ENCODE measurements around the gene SEPTIN10.

The SEPTIN10 gene

DNA sequence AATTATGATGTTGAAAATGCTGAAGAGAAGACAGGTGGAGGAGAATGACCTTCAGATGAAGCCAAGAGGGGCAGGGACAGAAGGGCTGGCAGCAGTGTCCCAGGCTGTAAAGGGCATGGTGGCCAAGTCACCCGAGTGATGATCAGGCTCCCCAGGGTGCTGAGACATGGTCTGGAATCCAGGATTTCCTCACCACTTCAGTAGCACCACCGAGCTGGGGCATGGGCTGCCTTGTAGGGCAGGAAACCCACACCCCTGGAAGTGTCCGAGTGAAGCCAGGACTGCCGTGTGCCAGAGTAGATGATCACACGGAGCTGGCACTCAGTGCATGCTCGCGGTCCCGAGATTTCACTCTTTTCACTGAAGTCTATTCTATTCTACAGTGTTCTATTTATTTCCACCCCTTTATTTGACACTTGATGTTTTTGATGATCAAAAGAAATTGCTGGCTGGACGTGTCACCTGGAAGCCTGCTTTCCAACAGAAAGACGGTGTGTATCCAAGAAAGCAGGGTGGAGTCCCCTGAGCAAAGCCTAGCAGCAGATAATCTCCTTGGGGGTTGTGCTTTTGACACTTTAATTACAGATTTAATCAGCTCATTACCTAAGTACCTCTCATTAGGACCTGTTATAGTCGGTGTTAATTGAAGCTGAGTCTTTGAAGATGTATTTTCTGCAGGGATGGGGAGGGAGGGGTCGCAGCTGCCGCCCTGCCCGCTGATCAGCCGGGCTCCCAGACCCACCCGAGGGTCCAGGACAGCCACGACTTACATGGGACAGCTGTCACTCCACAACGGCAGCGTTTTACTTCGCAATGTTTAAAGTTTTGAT lies 92.3 kb downstream of the SEPTIN10 start:
- DNase-seq, result no peak

GRCh38 chr2:109519513-109519912 lies 94.3 kb downstream of the SEPTIN10 start:
- DNase-seq, result no peak

GRCh38 chr2:109517118-109517889 lies 96.5 kb downstream of the SEPTIN10 start:
- no peak for DNase-seq

DNA sequence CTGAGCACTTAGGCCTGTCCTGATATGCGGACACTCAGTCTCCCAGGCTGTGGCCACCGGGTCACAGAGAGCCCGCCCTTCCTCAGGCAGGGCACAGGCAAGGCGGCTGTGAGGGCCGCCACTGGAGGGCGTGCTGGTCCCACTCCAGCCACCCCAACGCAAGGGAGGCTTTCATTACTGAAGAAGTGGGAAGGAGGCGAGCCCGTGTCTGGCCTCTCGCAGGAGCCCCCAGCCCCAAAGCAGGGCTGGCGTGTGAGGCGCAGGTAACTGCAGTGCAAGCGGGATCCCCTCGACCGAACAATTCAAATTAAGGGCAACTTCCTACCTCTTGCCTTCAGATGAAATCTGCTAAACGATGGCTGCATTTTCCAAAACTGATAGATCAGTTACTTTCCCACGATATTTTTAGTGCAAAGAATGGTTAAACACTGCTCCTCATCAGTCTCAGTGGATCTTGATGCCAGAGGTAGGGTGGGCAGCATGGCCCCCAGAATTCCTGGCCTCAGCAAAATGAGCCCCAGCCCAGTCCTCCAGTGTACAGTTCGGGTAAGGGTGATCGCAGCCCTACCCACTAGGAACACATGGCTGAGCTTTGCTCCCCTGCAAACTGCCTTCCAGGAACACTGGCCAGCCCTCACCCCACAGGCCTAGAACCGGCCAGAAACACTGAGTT lies 97.2 kb downstream of the SEPTIN10 start:
- no peak for DNase-seq

DNA sequence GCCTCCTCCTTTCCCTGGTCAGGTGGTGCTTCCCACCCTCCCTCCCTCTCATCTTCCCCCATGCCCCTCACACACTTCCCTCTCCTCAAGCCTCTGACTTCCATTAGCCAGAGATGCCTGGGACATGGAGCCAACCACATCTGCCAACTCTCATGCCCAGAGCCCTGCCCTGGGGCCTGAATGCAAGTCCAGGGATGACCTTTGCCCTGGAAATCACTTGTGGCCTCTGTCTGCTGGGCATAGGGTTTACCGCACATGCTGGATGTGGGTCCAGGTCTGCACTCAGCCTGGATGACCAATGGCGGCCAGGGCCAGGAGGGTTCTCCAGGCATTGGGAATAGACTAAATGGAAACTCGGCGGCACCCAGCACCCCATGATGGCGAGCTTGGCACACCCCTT lies 98.9 kb downstream of the SEPTIN10 start:
- DNase-seq, result no peak

- no peak for DNase-seq
Observed at GRCh38 chr2:109513749-109514588, 99.8 kb downstream of the SEPTIN10 start.

GRCh38 chr2:109513230-109513629 lies 100.5 kb downstream of the SEPTIN10 start:
- DNase-seq, result no peak

GRCh38 chr2:109512076-109512475 lies 101.7 kb downstream of the SEPTIN10 start:
- DNase-seq, result no peak

GRCh38 chr2:109511168-109511567 lies 102.6 kb downstream of the SEPTIN10 start:
- no peak for DNase-seq

- no peak for DNase-seq
Observed at GRCh38 chr2:109510136-109511028, 103.4 kb downstream of the SEPTIN10 start.

GRCh38 chr2:109508556-109508955 lies 105.2 kb downstream of the SEPTIN10 start:
- no peak for DNase-seq

DNA sequence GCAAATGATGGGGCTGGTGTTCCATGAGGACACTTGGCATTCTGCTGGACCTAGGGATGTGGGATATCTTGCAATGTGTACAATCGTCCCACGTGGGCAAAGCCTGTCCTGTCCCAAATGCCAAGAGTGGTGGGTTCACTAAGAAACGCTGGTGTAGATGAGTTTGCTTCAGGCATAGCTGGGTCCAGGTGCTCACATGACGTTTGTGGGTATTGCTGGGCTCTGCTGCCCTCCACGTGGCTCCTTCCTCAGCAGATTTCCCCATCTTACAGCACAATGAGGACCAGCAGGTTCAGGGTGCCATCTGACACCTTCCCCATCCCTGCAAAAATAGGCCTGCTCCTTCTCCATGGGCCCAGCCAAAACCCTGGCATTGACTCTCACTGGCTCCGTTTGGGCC lies 105.9 kb downstream of the SEPTIN10 start:
- DNase-seq, result no peak

DNA sequence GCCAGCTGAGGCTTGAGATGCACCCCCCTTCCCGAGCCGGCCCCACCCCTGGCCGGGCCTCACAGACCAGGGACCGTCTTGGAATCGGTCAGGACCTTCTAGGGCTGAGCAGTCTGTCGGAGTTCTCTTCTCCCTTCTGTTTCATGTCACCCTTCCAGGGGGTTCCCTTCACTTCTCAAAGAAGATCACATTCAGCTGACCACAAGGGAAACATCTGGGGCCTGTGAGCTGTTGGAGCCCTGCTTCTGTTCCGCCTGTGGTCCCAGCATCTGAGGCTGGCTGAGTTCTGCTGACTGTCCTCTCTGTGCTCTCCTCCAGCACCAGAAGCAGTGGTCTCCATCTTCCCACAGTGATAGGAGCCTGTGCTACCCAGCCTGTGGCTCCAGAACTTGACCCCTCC lies 106.5 kb downstream of the SEPTIN10 start:
- no peak for DNase-seq

- DNase-seq, result no peak
Observed at GRCh38 chr2:109503191-109503590, 110.6 kb downstream of the SEPTIN10 start.

DNA sequence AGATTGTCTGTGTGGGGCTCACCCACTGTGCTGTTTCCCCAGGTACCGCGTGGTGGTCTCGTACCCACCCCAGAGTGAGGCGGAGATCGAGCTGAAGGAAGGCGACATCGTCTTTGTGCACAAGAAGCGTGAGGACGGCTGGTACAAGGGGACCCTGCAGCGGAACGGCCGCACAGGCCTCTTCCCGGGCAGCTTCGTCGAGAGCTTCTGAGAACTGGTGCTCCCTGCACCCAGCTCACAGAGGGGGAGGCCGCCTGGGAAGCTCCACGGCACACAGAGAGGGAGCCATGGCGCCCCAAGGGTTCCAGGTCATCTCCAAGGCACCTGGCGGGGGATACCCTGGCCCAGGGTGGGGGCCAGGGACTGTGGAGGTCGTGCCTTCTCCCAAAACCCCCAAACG lies 112.3 kb downstream of the SEPTIN10 start:
- DNase-seq, result no peak

- DNase-seq, result no peak
Observed at GRCh38 chr2:109500910-109501309, 112.9 kb downstream of the SEPTIN10 start.

DNA sequence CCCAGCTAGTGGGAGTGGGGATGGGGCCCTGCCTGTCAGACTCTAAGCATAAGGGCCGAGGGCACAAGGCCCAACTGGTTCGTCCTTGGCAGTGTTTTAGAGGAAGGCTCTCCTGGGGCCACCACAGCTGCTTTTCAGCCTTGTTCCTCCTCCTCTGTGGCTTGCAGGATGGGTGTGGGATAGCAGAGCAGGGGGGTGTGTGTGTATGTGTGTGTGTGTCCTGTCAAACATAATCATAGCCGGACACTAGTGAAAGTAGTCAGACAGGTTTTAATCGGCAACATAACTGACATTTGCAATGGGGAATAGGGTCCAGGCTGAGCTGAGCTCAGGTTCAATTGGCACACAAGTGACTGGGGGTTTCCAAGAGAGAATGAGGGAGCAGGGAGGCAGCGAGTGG lies 114.2 kb downstream of the SEPTIN10 start:
- no peak for DNase-seq

DNA sequence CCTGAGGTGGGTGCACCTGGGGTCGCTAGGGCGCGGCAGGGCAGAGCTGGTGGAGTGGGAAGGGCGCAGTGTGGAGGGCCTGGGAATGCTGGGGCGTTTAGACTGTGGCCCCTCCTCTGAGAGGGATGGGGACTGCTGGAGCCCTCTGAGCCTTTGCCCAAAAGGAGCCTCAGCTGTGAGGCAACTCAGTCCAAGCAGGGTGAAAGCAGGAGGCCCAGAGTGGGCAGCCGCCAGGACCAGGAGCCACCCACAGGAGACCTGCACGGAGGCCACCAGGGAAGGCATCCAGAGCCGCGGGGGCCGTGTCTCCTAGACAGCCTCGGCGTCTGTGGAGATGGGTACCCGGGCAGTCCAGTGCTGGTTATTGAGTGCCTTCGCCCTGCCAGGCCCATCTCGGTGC lies 114.9 kb downstream of the SEPTIN10 start:
- DNase-seq, result no peak

GRCh38 chr2:109497911-109498870 lies 115.6 kb downstream of the SEPTIN10 start:
- DNase-seq, result peak; percentile 42 to 70

DNA sequence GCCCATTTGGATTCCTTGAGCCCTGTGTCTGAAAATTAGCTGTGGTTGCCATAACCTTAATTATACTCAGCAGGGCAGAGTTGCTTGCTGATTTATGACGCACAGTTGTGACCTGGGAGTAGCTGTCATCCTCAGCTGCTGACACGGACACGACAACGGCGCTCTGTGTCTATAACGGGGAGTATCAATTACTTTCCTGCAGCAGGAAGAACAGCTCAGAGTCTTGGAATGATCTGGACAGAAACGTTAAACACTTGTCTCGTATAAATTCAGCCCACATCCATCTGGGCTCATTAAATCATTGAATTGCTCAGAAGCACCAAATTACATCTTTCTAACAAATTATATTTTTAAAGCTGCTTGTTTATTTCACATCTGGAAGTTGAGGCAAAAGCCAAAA lies 116.3 kb downstream of the SEPTIN10 start:
- DNase-seq, result no peak

Data from cerebellar nuclear complex (tissue), 1 donor.